Sigmoid colon (tissue), 7 donors: Measurements from ENCODE around the gene ZNF467. TPM values are rescaled to one million over a fixed set of nuclear protein-coding genes. Genes with fewer than 3 reads are reported as not detected.

Experiments used
- DNase-seq: peaks from one replicate; pipeline ENCODE4 v3.0.0-alpha.2; 2019
- H3K27ac ChIP-seq, 4 donors: fragments of 200-600 bp; sonication (generic); one replicate each; pipeline ENCODE4 v1.5.1; 2016 to 2019; ENCODE audit warnings: mild to moderate bottlenecking in 1 of 4
- H3K27me3 ChIP-seq, 3 donors: fragments of 200-600 bp; sonication (generic); one replicate each; pipeline ENCODE4 v1.5.1; 2019; ENCODE audit warnings: mild to moderate bottlenecking in 1 of 3
- H3K36me3 ChIP-seq, 4 donors: fragments of 200-600 bp; sonication (generic); one replicate each; pipeline ENCODE4 v1.5.1; 2016 to 2019
- H3K4me1 ChIP-seq, 4 donors: fragments of 200-600 bp; sonication (generic); one replicate each; pipeline ENCODE4 v1.5.1; 2017 to 2019
- H3K4me3 ChIP-seq, 4 donors: fragments of 200-600 bp; sonication (generic); one replicate each; pipeline ENCODE4 v1.5.1; 2017 to 2019; ENCODE audit warnings: mild to moderate bottlenecking in 2 of 4, moderate library complexity in 1 of 4
- H3K9me3 ChIP-seq, 4 donors: fragments of 200-600 bp in 3 of 4; sonication (generic) in 3 of 4; one replicate each; pipeline versions ENCODE4 v1.5.1 to v1.6.1; 2013 to 2019
- CTCF ChIP-seq, 4 experiments: fragments of 450-650 bp in 3 of 4; fragments of 200-600 bp in 1 of 4; IDR thresholded peaks; one replicate each; pipeline ENCODE4 v1.5.1; 2016 to 2019; ENCODE audit warnings: antibody characterized with exemption in 4 of 4, mild to moderate bottlenecking in 3 of 4, moderate library complexity in 2 of 4
- EP300 ChIP-seq, 4 donors: sonication (generic); formaldehyde crosslinking; IDR thresholded peaks; one replicate each; pipeline ENCODE4 v1.6.1; 2017; ENCODE audit warnings: antibody characterized with exemption in 4 of 4
- POLR2A ChIP-seq, 2 donors: fragments of 450-650 bp; IDR thresholded peaks; one replicate each; pipeline ENCODE4 v1.6.1; 2016; ENCODE audit warnings: antibody characterized with exemption in 2 of 2, mild to moderate bottlenecking in 2 of 2, moderate library complexity in 2 of 2
- POLR2AphosphoS5 ChIP-seq, 4 donors: sonication (generic); formaldehyde crosslinking; IDR thresholded peaks; one replicate each; pipeline ENCODE4 v1.6.1; 2017; ENCODE audit warnings: antibody characterized with exemption in 4 of 4
- WGBS, 2 donors: extraction: QIAGEN DNeasy Blood & Tissue Kit; methylation state at CpG; one replicate each; pipeline ENCODE4 v1.1.7; 2013; 5-methylcytosine and 5-hydroxymethylcytosine counted together
- intact Hi-C: fragments of 100-400 bp; cut with DNase I; formaldehyde crosslinking; loops from one replicate; pipeline ENCODE4 v1.15.1; 2023
- polyA plus RNA-seq, 3 donors: library from polyadenylated mRNA; stranded (reverse); fragments of 200-250 nt; gene quantifications; one replicate each; pipeline ENCODE4 v1.2.3, GENCODE V29; 2013
- total RNA-seq, 4 donors: library from RNA; depleted of rRNA; stranded (reverse); fragments of >200 nt; gene quantifications; one replicate each; pipeline ENCODE4 v1.1.0, GENCODE V29; 2016
- donor health status: healthy with polysubstance abuse.
- donor health status: Bipolar disorder and iron deficiency.
- donor health status: healthy.

ZNF467 gene
- total and polyA plus RNA-seq, 7 donors, result 3.0 to 15.7 (median 7.1) TPM

GRCh38 chr7:149761307-149761706, 12.1 kb downstream of the ZNF467 start:
- no peak for TF ChIP-seq POLR2A (IDR thresholded peaks at IDR 0.05)
- TF ChIP-seq POLR2AphosphoS5 (IDR thresholded peaks at IDR 0.05), result no peak
- TF ChIP-seq EP300 (IDR thresholded peaks at IDR 0.05), result no peak
- no peak for TF ChIP-seq CTCF (IDR thresholded peaks at IDR 0.05)
- H3K36me3 ChIP-seq, result peaks cover 0 to 13% (median 1%) of the 10 kb centered on the region in 4 donors
- intact Hi-C loops, result no loop called here
- H3K27me3 ChIP-seq, result peaks cover 0 to 11% (median 0%) of the 10 kb centered on the region in 3 donors
- 75 to 84% methylated on average over 5 of the region's 5 CpGs for WGBS, 2 donors
- H3K4me3 ChIP-seq, result no peak overlapping the region
- no peaks in the 10 kb centered on the region for H3K9me3 ChIP-seq
- no peak for DNase-seq
- H3K4me1 ChIP-seq, result no peaks in the 10 kb centered on the region
- no peak overlapping the region for H3K27ac ChIP-seq

- WGBS, 2 donors, result 72 to 83% methylated on average over 6 of the region's 6 CpGs
- intact Hi-C loops, result no loop called here
- Histone ChIP-seq H3K27ac (no peak overlapping the region), H3K36me3 (peaks cover 0 to 7% (median 1%) of the 10 kb centered on the region in 4 donors), H3K27me3 (peaks cover 0 to 11% (median 0%) of the 10 kb centered on the region in 3 donors), H3K4me1 (no peaks in the 10 kb centered on the region), H3K9me3 (no peaks in the 10 kb centered on the region), H3K4me3 (no peak overlapping the region)
- DNase-seq, result no peak
- TF ChIP-seq POLR2A (IDR thresholded peaks at IDR 0.05) (no peak), POLR2AphosphoS5 (IDR thresholded peaks at IDR 0.05) (no peak), CTCF (IDR thresholded peaks at IDR 0.05) (no peak), EP300 (IDR thresholded peaks at IDR 0.05) (no peak)
Measured at GRCh38 chr7:149760538-149760937, 12.8 kb downstream of the ZNF467 start.

GRCh38 chr7:149759093-149759860, 14.1 kb downstream of the ZNF467 start:
- Histone ChIP-seq H3K36me3 (no peaks in the 10 kb centered on the region), H3K27me3 (peaks cover 0 to under 1% (median 0%) of the 10 kb centered on the region in 3 donors), H3K27ac (no peak overlapping the region), H3K9me3 (no peaks in the 10 kb centered on the region), H3K4me3 (no peak overlapping the region), H3K4me1 (no peaks in the 10 kb centered on the region)
- no peak for TF ChIP-seq EP300 (IDR thresholded peaks at IDR 0.05)
- TF ChIP-seq CTCF (IDR thresholded peaks at IDR 0.05), result no peak
- TF ChIP-seq POLR2A (IDR thresholded peaks at IDR 0.05), result no peak
- TF ChIP-seq POLR2AphosphoS5 (IDR thresholded peaks at IDR 0.05), result no peak
- no peak for DNase-seq
- intact Hi-C loops, result no loop called here
- 67 to 80% methylated on average over 12 of the region's 12 CpGs for WGBS, 2 donors

- intact Hi-C loops, result no loop called here
- Histone ChIP-seq H3K9me3 (no peaks in the 10 kb centered on the region), H3K27me3 (no peaks in the 10 kb centered on the region), H3K27ac (no peak overlapping the region), H3K4me1 (no peaks in the 10 kb centered on the region), H3K4me3 (no peak overlapping the region), H3K36me3 (no peaks in the 10 kb centered on the region)
- 59 to 67% methylated on average over 20 of the region's 20 CpGs for whole genome bisulfite sequencing, 2 donors
- DNase-seq, result no peak
- TF ChIP-seq POLR2AphosphoS5 (IDR thresholded peaks at IDR 0.05) (no peak), POLR2A (IDR thresholded peaks at IDR 0.05) (no peak), CTCF (IDR thresholded peaks at IDR 0.05) (peak in 3 of 4 experiments; percentile 16 to 60 (median 43)), EP300 (IDR thresholded peaks at IDR 0.05) (no peak)
Measured at GRCh38 chr7:149753375-149754233, 19.8 kb downstream of the ZNF467 start.
